IMR-90 (cell line): ENCODE measurements around the gene NEO1. TPM values are rescaled to one million over a fixed set of nuclear protein-coding genes. Genes with fewer than 3 reads are reported as not detected.

ENCODE experiments used
- ATAC-seq: fragments of 200-7000 bp; cut with Tn5 transposase; 2 replicates; pipeline ENCODE4 v1.9.1; 2020; ENCODE audit warnings: low read depth, mild to moderate bottlenecking, moderate library complexity
- BruUV-seq: library from RNA; stranded (reverse); fragments of 400-500 nt; replicated peaks from 2 replicates; lab custom pipeline; 2021; lab: Mats Ljungman, UMichigan
- CTCF ChIA-PET: fragments of 300-600 bp; formaldehyde crosslinking; extraction: SDS; loops from one replicate; lab custom pipeline; 2021; ENCODE audit warnings: antibody characterized with exemption; lab: Yijun Ruan, JAX
- POLR2A ChIA-PET: fragments of 300-600 bp; sonication (Branson Sonifier 250); formaldehyde crosslinking; loops from one replicate; lab custom pipeline; 2022; ENCODE audit warnings: antibody characterized with exemption; ENCODE audit not compliant: unreplicated experiment; lab: Charles Lee
- DNase-seq: peaks from one replicate; pipeline ENCODE4 v3.0.0; 2013
- H2AFZ ChIP-seq: replicated peaks from 2 replicates; pipeline ENCODE3; 2013; ENCODE audit warnings: low read length, mild to moderate bottlenecking; ENCODE audit not compliant: poor library complexity
- H2AK5ac ChIP-seq: 2 replicates; pipeline ENCODE4 v1.6.1; 2013; ENCODE audit warnings: low read depth, low read length, inconsistent platforms
- H2AK9ac ChIP-seq: replicated peaks from 2 replicates; pipeline ENCODE3; 2013; ENCODE audit warnings: mild to moderate bottlenecking, low read depth, low read length, moderate library complexity; ENCODE audit not compliant: poor library complexity
- H2BK120ac ChIP-seq: 2 replicates; pipeline ENCODE4 v1.6.1; 2013; ENCODE audit warnings: low read depth, low read length, inconsistent platforms
- H2BK15ac ChIP-seq: 3 replicates; pipeline ENCODE4 v1.6.1; 2013; ENCODE audit warnings: low read depth, low read length, inconsistent platforms
- H2BK20ac ChIP-seq: 2 replicates; pipeline ENCODE4 v1.6.1; 2013; ENCODE audit warnings: low read depth, mild to moderate bottlenecking, inconsistent platforms, low read length, moderate library complexity
- H2BK5ac ChIP-seq: 2 replicates; pipeline ENCODE4 v1.6.1; 2013; ENCODE audit warnings: mild to moderate bottlenecking, low read depth, low read length, inconsistent platforms; ENCODE audit not compliant: poor library complexity, severe bottlenecking
- H3K14ac ChIP-seq: replicated peaks from 2 replicates; pipeline ENCODE4 v1.6.1; 2013; ENCODE audit warnings: low read depth, low read length, inconsistent platforms
- H3K18ac ChIP-seq: 2 replicates; pipeline ENCODE4 v1.6.1; 2013; ENCODE audit warnings: low read depth, low read length, control low read depth
- H3K23ac ChIP-seq: 2 replicates; pipeline ENCODE4 v1.6.1; 2013; ENCODE audit warnings: low read depth, low read length, inconsistent platforms
- H3K27ac ChIP-seq: 2 replicates; pipeline ENCODE4 v1.5.1; 2013; ENCODE audit warnings: mild to moderate bottlenecking, control low read depth, low read length; ENCODE audit not compliant: insufficient read depth
- H3K27me3 ChIP-seq: 2 replicates; pipeline ENCODE4 v1.6.1; 2013; ENCODE audit warnings: low read length; ENCODE audit not compliant: control insufficient read depth, insufficient read depth
- H3K36me3 ChIP-seq: 2 replicates; pipeline ENCODE4 v1.6.1; 2013; ENCODE audit warnings: low read length, mixed read lengths; ENCODE audit not compliant: control insufficient read depth, insufficient read depth
- H3K4ac ChIP-seq: 2 replicates; pipeline ENCODE4 v1.6.1; 2013; ENCODE audit warnings: low read depth, low read length, inconsistent platforms
- H3K4me1 ChIP-seq: 2 replicates; pipeline ENCODE4 v1.6.1; 2013; ENCODE audit warnings: low read length, mixed read lengths; ENCODE audit not compliant: control insufficient read depth, insufficient read depth
- H3K4me2 ChIP-seq: 2 replicates; pipeline ENCODE4 v1.6.1; 2013; ENCODE audit warnings: low read depth, mild to moderate bottlenecking, control low read depth, low read length, moderate library complexity
- H3K4me3 ChIP-seq: 2 replicates; pipeline ENCODE4 v1.5.1; 2013; ENCODE audit warnings: low read depth, mild to moderate bottlenecking, control low read depth, low read length, moderate library complexity; ENCODE audit not compliant: insufficient read depth
- H3K56ac ChIP-seq: 2 replicates; pipeline ENCODE4 v1.6.1; 2013; ENCODE audit warnings: low read length, inconsistent platforms; ENCODE audit not compliant: insufficient read depth; ENCODE audit errors: extremely low read depth
- H3K79me1 ChIP-seq, 2 experiments: 2 replicates each; pipeline ENCODE4 v1.6.1; 2013; ENCODE audit warnings: low read length in 2 of 2, inconsistent platforms in 1 of 2, low read depth in 1 of 2
- H3K9ac ChIP-seq: 2 replicates; pipeline ENCODE4 v1.6.1; 2013; ENCODE audit warnings: low read depth, low read length, control low read depth
- H3K9me1 ChIP-seq: 2 replicates; pipeline ENCODE4 v1.6.1; 2013; ENCODE audit warnings: low read length, inconsistent platforms; ENCODE audit not compliant: insufficient read depth
- H3K9me3 ChIP-seq: 2 replicates; pipeline ENCODE4 v1.6.1; 2013; ENCODE audit warnings: low read length; ENCODE audit not compliant: control insufficient read depth, insufficient read depth
- H4K20me1 ChIP-seq: 2 replicates; pipeline ENCODE4 v1.6.1; 2013; ENCODE audit warnings: low read length, inconsistent platforms; ENCODE audit not compliant: insufficient read depth
- H4K5ac ChIP-seq: 2 replicates; pipeline ENCODE4 v1.6.1; 2013; ENCODE audit warnings: mild to moderate bottlenecking, low read depth, low read length, control low read depth
- H4K8ac ChIP-seq, 2 experiments: 2 replicates each; pipeline ENCODE4 v1.6.1; 2013; ENCODE audit warnings: low read depth in 2 of 2, low read length in 2 of 2, control low read depth in 1 of 2, inconsistent platforms in 1 of 2
- H4K91ac ChIP-seq: 2 replicates; pipeline ENCODE4 v1.6.1; 2013; ENCODE audit warnings: low read depth, low read length, inconsistent platforms; ENCODE audit not compliant: insufficient read depth
- CEBPB ChIP-seq: IDR thresholded peaks from 2 replicates; pipeline ENCODE4 v1.6.1; 2012; ENCODE audit warnings: low read depth, low read length, improper control_type of control experiment
- MAFK ChIP-seq: IDR thresholded peaks from 2 replicates; pipeline ENCODE4 v1.6.1; 2012; ENCODE audit warnings: low read depth, low read length, improper control_type of control experiment
- SMC3 ChIP-seq: fragments of 150-350 bp; IDR thresholded peaks from 2 replicates; pipeline ENCODE4 v1.6.1; 2016; ENCODE audit warnings: low read depth, mild to moderate bottlenecking, antibody characterized with exemption, low read length, moderate library complexity
- WGBS, 2 experiments: methylation state at CpG; one replicate each; pipeline versions ENCODE4 v1.1.5 to v1.1.7; 2013; ENCODE audit warnings: missing lambda C conversion rate in 2 of 2; ENCODE audit not compliant: insufficient read length in 1 of 2; ENCODE audit errors: extremely low coverage in 2 of 2; 5-methylcytosine and 5-hydroxymethylcytosine counted together
- dilution Hi-C: fragments of 300-500 bp; cut with HindIII; formaldehyde crosslinking; loops from one replicate; pipeline ENCODE4 v1.14.3; 2018; ENCODE audit warnings: low sequenced_read_pairs; ENCODE audit not compliant: unreplicated experiment
- in situ Hi-C: fragments of 300-500 bp; cut with MboI; formaldehyde crosslinking; loops from 3 replicates; pipeline ENCODE4 v1.14.3; 2019; ENCODE audit warnings: low sequenced_read_pairs, inconsistent platforms, mixed read lengths
- intact Hi-C: fragments of 100-400 bp; cut with micrococcal nuclease; formaldehyde crosslinking; loops from 2 replicates; pipeline ENCODE4 v1.10.0; 2022
- polyA plus RNA-seq, 3 experiments: library from polyadenylated mRNA; depleted of rRNA; stranded (reverse); fragments of >200 nt; gene quantifications; 2 replicates each; pipeline ENCODE4 v1.2.3, GENCODE V29; 2012; ENCODE audit warnings: low replicate concordance in 1 of 3
- total RNA-seq: library from RNA; depleted of rRNA; stranded (reverse); fragments of >200 nt; gene quantifications from 2 replicates; pipeline ENCODE4 v1.2.3, GENCODE V29; 2012

NEO1 gene
- total and polyA plus RNA-seq, 2 of the 4 experiments (the other 2 are of a cell fraction) = 16.3 to 18.5 TPM

DNA sequence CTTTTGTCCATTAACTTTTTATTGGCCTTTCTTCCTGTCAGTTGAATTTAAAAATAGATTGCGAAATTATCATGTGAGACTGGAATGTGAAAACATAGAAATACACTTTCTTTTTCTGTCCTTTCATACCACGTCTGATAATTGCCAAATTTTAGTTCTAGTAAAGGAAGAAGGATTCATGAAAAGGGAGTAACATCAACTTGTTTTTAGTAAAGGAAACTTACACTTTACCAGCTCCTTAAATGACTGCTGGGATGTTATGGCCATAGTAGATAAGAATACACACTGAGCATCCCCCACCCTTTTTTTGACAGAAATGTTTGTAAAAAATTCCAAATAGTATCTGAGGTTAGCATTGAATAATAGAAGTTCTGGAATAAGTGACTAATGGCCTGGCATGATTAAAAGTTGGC is 137.9 kb downstream of the NEO1 start:
- H2AFZ ChIP-seq = no peak overlapping the region
- H3K27me3 ChIP-seq = no peaks in the 10 kb centered on the region
- WGBS, 2 experiments = no CpG with 5 or more reads among the region's 2 CpGs
- H3K9ac ChIP-seq = no peak overlapping the region
- H4K8ac ChIP-seq = no peak overlapping the region
- no peak overlapping the region for H2BK5ac ChIP-seq
- no peaks in the 10 kb centered on the region for H4K20me1 ChIP-seq
- H2AK5ac ChIP-seq = no peak overlapping the region
- H3K23ac ChIP-seq = no peak overlapping the region
- H3K9me3 ChIP-seq = no peaks in the 10 kb centered on the region
- H3K4me1 ChIP-seq = no peaks in the 10 kb centered on the region
- BruUV-seq = no TSS peak
- H3K4me2 ChIP-seq = no peak overlapping the region
- no peak overlapping the region for H2BK15ac ChIP-seq
- dilution Hi-C loops = no loop called here
- in situ Hi-C loops = no loop called here
- intact Hi-C loops = loop anchor here (2.0 kb wide), 1 partner anchor 457 kb away; no protein-coding TSS in a partner anchor
- no peaks in the 10 kb centered on the region for H3K79me1 ChIP-seq
- DNase-seq (peak; percentile 18), ATAC-seq (no peak; the same call in 1 of the 2 replicates)
- peak; percentile 94 for TF ChIP-seq CEBPB
- TF ChIP-seq MAFK = no peak
- no peak for TF ChIP-seq SMC3
- no peak overlapping the region; the same call in 1 of the 2 replicates for H3K27ac ChIP-seq
- CTCF ChIA-PET = no interaction called here
- no peak overlapping the region for H2BK20ac ChIP-seq
- no peaks in the 10 kb centered on the region; the same call in 1 of the 2 replicates for H3K9me1 ChIP-seq
- 0 out of 2 replicates have a peak, but pooled peaks cover 2% of the 10 kb centered on the region for H3K36me3 ChIP-seq
- H3K18ac ChIP-seq = no peak overlapping the region
- POLR2A ChIA-PET = no interaction called here
- no peak overlapping the region for H3K14ac ChIP-seq
- H3K4me3 ChIP-seq = no peak overlapping the region
- no peak overlapping the region for H2AK9ac ChIP-seq
- H3K56ac ChIP-seq = no peak overlapping the region
- no peak overlapping the region for H4K91ac ChIP-seq
- no peak overlapping the region for H3K4ac ChIP-seq
- H2BK120ac ChIP-seq = no peak overlapping the region
- H4K5ac ChIP-seq = no peak overlapping the region
